SH-SY5Y (cell line): ENCODE data around the gene SMIM29.

Experiments
- GATA2 ChIP-seq: IDR thresholded peaks from 2 replicates; pipeline ENCODE4 v1.6.1; 2011; ENCODE audit warnings: mild to moderate bottlenecking, low read depth, low read length
- GATA3 ChIP-seq: IDR thresholded peaks from 2 replicates; pipeline ENCODE4 v1.6.1; 2011; ENCODE audit warnings: low read depth, mild to moderate bottlenecking, low read length, moderate library complexity

DNA sequence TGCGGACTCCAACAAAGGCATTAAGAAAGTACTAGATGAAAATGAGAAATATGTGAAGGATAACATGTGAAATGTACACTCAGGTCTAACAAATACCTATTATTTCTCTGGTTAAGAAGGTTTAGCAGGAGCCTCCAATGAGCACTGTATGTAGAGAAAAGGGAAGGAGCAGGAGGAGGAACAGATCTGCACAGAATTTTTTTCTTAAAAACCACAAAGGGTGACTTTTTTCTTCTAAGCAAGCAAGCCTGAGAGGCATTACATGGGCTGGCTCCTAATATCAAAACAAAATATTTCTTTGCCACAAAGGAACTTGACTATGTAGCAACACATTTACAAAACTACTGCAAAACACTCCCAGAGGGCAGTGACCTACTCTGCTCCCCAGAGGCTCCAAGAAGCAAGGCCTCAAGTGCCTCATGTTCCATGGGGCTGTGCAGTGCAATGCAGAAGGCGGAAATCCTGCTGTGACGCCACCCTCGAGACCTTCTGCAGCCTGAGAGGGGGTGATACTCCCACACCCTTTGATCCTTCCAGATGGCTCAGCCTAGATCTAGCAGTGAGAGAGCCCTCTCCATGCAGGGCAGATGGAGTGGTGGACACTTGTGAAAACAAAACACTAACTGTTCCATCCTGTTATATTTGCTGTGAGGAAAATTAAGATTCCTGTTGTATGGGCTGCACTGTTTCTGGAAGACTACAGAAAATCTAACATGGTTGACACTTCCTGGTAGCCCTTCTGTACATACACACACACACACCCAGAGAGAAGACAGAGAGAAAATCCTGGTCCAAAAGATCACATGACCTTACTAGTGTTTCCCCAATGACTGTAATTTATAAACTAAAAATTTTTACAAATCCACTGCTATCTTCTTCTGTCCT, 36.0 kb upstream of the SMIM29 start:
- TF ChIP-seq GATA2 (no peak), GATA3 (no peak)
